Astrocyte of the cerebellum (primary cell): ENCODE measurements around the gene TMEM117.

Source experiments
- DNase-seq: peaks from one replicate; pipeline ENCODE4 v3.0.0-alpha.2; 2011; ENCODE audit warnings: low read depth
- H3K4me3 ChIP-seq: 2 replicates; pipeline ENCODE4 v1.5.1; 2011; ENCODE audit warnings: mild to moderate bottlenecking, low read depth, low read length, moderate library complexity
- in situ Hi-C: cut with HindIII; loops from 2 replicates; pipeline ENCODE4 v1.10.0; 2017; ENCODE audit warnings: low sequenced_read_pairs
- TF ChIP-seq, protein P1 (sequence below): IDR thresholded peaks from 2 replicates; pipeline ENCODE4 v1.5.1; 2012; ENCODE audit warnings: low read length, low read depth, moderate library complexity, mild to moderate bottlenecking; ENCODE audit errors: missing control alignments

The TMEM117 gene

GRCh38 chr12:43931187-43931586 is 95.3 kb downstream of the TMEM117 start:
- no peak overlapping the region for H3K4me3 ChIP-seq
- TF ChIP-seq, protein P1, sequence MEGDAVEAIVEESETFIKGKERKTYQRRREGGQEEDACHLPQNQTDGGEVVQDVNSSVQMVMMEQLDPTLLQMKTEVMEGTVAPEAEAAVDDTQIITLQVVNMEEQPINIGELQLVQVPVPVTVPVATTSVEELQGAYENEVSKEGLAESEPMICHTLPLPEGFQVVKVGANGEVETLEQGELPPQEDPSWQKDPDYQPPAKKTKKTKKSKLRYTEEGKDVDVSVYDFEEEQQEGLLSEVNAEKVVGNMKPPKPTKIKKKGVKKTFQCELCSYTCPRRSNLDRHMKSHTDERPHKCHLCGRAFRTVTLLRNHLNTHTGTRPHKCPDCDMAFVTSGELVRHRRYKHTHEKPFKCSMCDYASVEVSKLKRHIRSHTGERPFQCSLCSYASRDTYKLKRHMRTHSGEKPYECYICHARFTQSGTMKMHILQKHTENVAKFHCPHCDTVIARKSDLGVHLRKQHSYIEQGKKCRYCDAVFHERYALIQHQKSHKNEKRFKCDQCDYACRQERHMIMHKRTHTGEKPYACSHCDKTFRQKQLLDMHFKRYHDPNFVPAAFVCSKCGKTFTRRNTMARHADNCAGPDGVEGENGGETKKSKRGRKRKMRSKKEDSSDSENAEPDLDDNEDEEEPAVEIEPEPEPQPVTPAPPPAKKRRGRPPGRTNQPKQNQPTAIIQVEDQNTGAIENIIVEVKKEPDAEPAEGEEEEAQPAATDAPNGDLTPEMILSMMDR = no peak
- no peak for DNase-seq
- in situ Hi-C loops = no loop called here

DNA sequence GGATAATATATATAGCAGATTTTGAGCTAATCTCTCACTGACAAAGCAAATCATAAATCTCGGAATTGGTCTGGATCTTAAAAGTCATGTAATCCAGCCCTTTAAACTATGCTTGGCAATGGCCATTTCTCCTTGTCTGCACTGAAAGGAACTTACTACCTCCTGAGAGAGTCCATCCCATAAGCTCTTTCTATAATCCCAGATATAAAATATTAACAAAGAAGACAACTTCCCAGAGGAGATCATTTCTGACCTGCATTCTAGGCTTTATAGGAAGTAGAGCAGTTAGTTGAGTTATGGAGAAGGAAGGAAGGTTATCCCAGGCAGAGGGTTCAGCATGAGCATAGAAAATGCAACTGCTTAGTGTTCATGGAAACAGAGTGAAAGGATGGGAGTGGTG is 99.7 kb downstream of the TMEM117 start:
- no peak overlapping the region for H3K4me3 ChIP-seq
- TF ChIP-seq, protein P1 = no peak
- no peak for DNase-seq
- in situ Hi-C loops = no loop called here

GRCh38 chr12:43937947-43938346 is 102.1 kb downstream of the TMEM117 start:
- in situ Hi-C loops = no loop called here
- no peak overlapping the region for H3K4me3 ChIP-seq
- TF ChIP-seq, protein P1 = peak; percentile 32
- DNase-seq = no peak

GRCh38 chr12:43942379-43942778 is 106.5 kb downstream of the TMEM117 start:
- in situ Hi-C loops = no loop called here
- TF ChIP-seq, protein P1 = no peak
- DNase-seq = no peak

DNA sequence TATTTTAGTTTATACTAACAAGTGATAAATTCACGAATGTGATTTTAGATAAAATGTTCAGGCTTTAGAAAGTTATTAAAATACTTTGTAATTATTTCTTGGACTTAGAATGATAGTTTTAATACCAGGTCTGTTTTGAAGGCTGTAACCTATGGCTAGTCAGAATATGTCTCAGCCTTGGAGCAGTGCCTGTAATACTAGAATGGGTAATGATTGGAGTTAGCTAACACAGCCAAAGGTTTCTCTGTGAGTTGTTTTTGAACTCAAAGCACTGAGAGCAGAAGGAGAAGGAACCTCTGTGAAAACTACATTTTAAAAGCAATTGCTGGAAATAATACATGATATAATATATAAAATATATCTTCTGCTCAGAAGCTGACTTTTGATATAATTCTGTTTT is 110.1 kb downstream of the TMEM117 start:
- in situ Hi-C loops = no loop called here
- TF ChIP-seq, protein P1 = no peak
- no peak for DNase-seq
- H3K4me3 ChIP-seq = no peak overlapping the region

More at GRCh38 chr12:43942379-43942778, 106.5 kb downstream of the TMEM117 start:
- H3K4me3 ChIP-seq = no peak overlapping the region

DNA sequence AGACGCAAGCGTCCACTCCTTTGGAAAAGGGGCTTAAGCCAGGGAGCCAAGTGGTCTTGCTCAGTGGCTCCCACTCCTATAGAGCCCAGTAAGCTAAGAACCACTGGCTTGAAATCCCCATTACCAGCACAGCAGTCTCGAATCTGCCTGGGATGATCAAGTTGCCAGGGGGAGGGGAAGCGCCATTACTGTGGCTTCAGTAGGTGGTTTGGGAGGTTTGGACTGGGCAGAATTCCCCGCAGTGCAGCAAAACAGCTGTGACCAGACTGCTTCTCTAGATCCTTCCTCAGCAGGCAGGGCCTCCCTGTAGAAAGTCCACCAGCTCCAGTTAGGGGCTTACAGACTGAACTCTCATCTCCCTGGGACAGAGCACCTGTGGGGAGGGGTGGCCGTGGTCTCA is 115.4 kb downstream of the TMEM117 start:
- TF ChIP-seq, protein P1 = no peak
- H3K4me3 ChIP-seq = no peak overlapping the region
- DNase-seq = no peak
- in situ Hi-C loops = no loop called here

DNA sequence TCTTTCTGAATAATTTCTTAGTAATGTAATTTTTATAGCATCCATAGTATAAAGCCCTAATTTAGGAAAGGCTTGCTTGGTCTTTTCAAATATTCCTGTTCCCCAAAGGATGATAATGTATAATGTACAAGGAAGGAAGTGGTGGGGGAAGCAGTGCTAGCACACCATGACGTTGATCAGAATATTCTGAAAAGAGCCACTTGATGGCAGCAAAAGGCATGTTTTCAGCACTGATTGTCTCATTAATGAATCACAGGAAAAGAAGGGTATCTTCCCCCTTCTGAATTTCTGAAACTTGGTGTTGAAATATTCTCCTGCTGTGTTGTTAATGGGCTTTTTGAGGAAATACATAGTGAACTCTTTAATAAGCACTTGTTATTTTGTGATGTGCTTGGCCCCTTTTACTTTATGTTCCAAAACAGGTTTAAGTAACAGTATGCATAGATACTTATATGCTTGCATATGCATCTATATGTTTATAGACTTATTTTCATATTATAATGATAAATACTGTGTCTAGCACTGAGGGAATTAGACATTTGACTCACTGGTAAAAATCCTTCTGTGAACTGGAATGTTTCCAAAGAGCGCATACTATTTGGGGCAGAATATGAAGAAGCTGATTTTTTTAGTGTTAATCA is 122.0 kb downstream of the TMEM117 start:
- no peak overlapping the region for H3K4me3 ChIP-seq
- TF ChIP-seq, protein P1 = peak; percentile 50
- peak; percentile 40 for DNase-seq
- in situ Hi-C loops = no loop called here
